SJCRH30 (cell line): ENCODE data around the gene TP53BP2. TPM values are rescaled to one million over a fixed set of nuclear protein-coding genes. Genes with fewer than 3 reads are reported as not detected.

ENCODE experiments used
- DNase-seq, 2 experiments: peaks; one replicate each; pipeline ENCODE4 v3.0.0-alpha.2; 2015 to 2020
- H3K27ac ChIP-seq: fragments of 250-450 bp; sonication (Bioruptor Pico); 2 replicates; pipeline ENCODE4 v1.5.1; 2020; ENCODE audit warnings: mild to moderate bottlenecking, moderate library complexity
- H3K27me3 ChIP-seq: fragments of 250-450 bp; sonication (Bioruptor Pico); 2 replicates; pipeline ENCODE4 v1.5.1; 2020; ENCODE audit warnings: mild to moderate bottlenecking, moderate library complexity
- H3K36me3 ChIP-seq: fragments of 250-450 bp; sonication (Bioruptor Pico); 2 replicates; pipeline ENCODE4 v1.5.1; 2020; ENCODE audit warnings: mild to moderate bottlenecking, moderate library complexity
- H3K4me1 ChIP-seq: fragments of 250-450 bp; sonication (Bioruptor Pico); 2 replicates; pipeline ENCODE4 v1.5.1; 2020; ENCODE audit warnings: mild to moderate bottlenecking, moderate library complexity
- H3K4me3 ChIP-seq: fragments of 250-450 bp; sonication (Bioruptor Pico); 2 replicates; pipeline ENCODE4 v1.5.1; 2020; ENCODE audit warnings: mild to moderate bottlenecking, moderate library complexity
- H3K9me3 ChIP-seq: fragments of 250-450 bp; sonication (Bioruptor Pico); replicated peaks from 2 replicates; pipeline ENCODE4 v1.5.1; 2020; ENCODE audit warnings: mild to moderate bottlenecking, moderate library complexity
- total RNA-seq: library from RNA; depleted of rRNA; stranded (reverse); fragments of >200 nt; shearing (Covaris generic); gene quantifications from 2 replicates; pipeline ENCODE4 v1.2.3, GENCODE V29; 2014

TP53BP2 gene
- total RNA-seq, 1 experiment from 2014 or later, result 54.4 TPM

- peaks cover 10% of the 10 kb centered on the region for H3K4me1 ChIP-seq
- H3K36me3 ChIP-seq, result peaks cover 70% of the 10 kb centered on the region
- no peaks in the 10 kb centered on the region for H3K27me3 ChIP-seq
- no peaks in the 10 kb centered on the region for H3K9me3 ChIP-seq
- no peak overlapping the region for H3K27ac ChIP-seq
- DNase-seq, result no peak
- no peak overlapping the region for H3K4me3 ChIP-seq
Observed at GRCh38 chr1:223759273-223759672, 86.5 kb downstream of the TP53BP2 start.

GRCh38 chr1:223758734-223759133 lies 87.0 kb downstream of the TP53BP2 start:
- H3K4me3 ChIP-seq, result no peak overlapping the region
- H3K36me3 ChIP-seq, result peaks cover 70% of the 10 kb centered on the region
- H3K27me3 ChIP-seq, result no peaks in the 10 kb centered on the region
- peaks cover 5% of the 10 kb centered on the region; the same call in 1 of the 2 replicates for H3K4me1 ChIP-seq
- no peak for DNase-seq
- H3K9me3 ChIP-seq, result no peaks in the 10 kb centered on the region
- no peak overlapping the region for H3K27ac ChIP-seq

GRCh38 chr1:223756806-223757700 lies 88.7 kb downstream of the TP53BP2 start:
- Histone ChIP-seq H3K27me3 (no peaks in the 10 kb centered on the region), H3K27ac (no peak overlapping the region), H3K9me3 (no peaks in the 10 kb centered on the region), H3K4me3 (no peak overlapping the region), H3K36me3 (peaks cover 70% of the 10 kb centered on the region), H3K4me1 (no peaks in the 10 kb centered on the region; the same call in 1 of the 2 replicates)
- DNase-seq, result no peak

GRCh38 chr1:223755992-223756775 lies 89.6 kb downstream of the TP53BP2 start:
- no peaks in the 10 kb centered on the region for H3K27me3 ChIP-seq
- peaks cover 74% of the 10 kb centered on the region for H3K36me3 ChIP-seq
- no peaks in the 10 kb centered on the region; the same call in 1 of the 2 replicates for H3K4me1 ChIP-seq
- H3K4me3 ChIP-seq, result no peak overlapping the region
- H3K9me3 ChIP-seq, result no peaks in the 10 kb centered on the region
- H3K27ac ChIP-seq, result no peak overlapping the region
- no peak for DNase-seq

- Histone ChIP-seq H3K4me3 (no peak overlapping the region), H3K9me3 (no peaks in the 10 kb centered on the region), H3K27ac (no peak overlapping the region), H3K4me1 (no peaks in the 10 kb centered on the region), H3K36me3 (peaks cover 77% of the 10 kb centered on the region), H3K27me3 (no peaks in the 10 kb centered on the region)
- DNase-seq, result no peak
Observed at GRCh38 chr1:223755432-223755792, 90.3 kb downstream of the TP53BP2 start.

GRCh38 chr1:223754681-223755431 lies 90.9 kb downstream of the TP53BP2 start:
- no peaks in the 10 kb centered on the region for H3K27me3 ChIP-seq
- H3K27ac ChIP-seq, result no peak overlapping the region
- H3K4me3 ChIP-seq, result no peak overlapping the region
- H3K4me1 ChIP-seq, result no peaks in the 10 kb centered on the region
- no peaks in the 10 kb centered on the region for H3K9me3 ChIP-seq
- DNase-seq, result no peak
- H3K36me3 ChIP-seq, result peaks cover 81% of the 10 kb centered on the region

GRCh38 chr1:223752721-223753515 lies 92.8 kb downstream of the TP53BP2 start:
- H3K36me3 ChIP-seq, result peaks cover 84% of the 10 kb centered on the region
- no peaks in the 10 kb centered on the region for H3K4me1 ChIP-seq
- H3K9me3 ChIP-seq, result no peaks in the 10 kb centered on the region
- H3K4me3 ChIP-seq, result no peak overlapping the region
- H3K27ac ChIP-seq, result no peak overlapping the region
- H3K27me3 ChIP-seq, result no peaks in the 10 kb centered on the region
- no peak for DNase-seq

GRCh38 chr1:223751696-223752095 lies 94.1 kb downstream of the TP53BP2 start:
- no peaks in the 10 kb centered on the region for H3K4me1 ChIP-seq
- no peak for DNase-seq
- no peak overlapping the region for H3K27ac ChIP-seq
- H3K27me3 ChIP-seq, result no peaks in the 10 kb centered on the region
- peaks cover 89% of the 10 kb centered on the region for H3K36me3 ChIP-seq
- H3K4me3 ChIP-seq, result no peak overlapping the region
- no peaks in the 10 kb centered on the region for H3K9me3 ChIP-seq

GRCh38 chr1:223750730-223751570 lies 94.8 kb downstream of the TP53BP2 start:
- Histone ChIP-seq H3K9me3 (no peaks in the 10 kb centered on the region), H3K4me3 (no peak overlapping the region), H3K27ac (no peak overlapping the region), H3K36me3 (peaks cover 90% of the 10 kb centered on the region), H3K4me1 (no peaks in the 10 kb centered on the region), H3K27me3 (no peaks in the 10 kb centered on the region)
- no peak for DNase-seq

GRCh38 chr1:223748773-223749733 lies 96.7 kb downstream of the TP53BP2 start:
- Histone ChIP-seq H3K4me1 (no peaks in the 10 kb centered on the region), H3K4me3 (no peak overlapping the region), H3K27ac (no peak overlapping the region), H3K9me3 (no peaks in the 10 kb centered on the region), H3K27me3 (no peaks in the 10 kb centered on the region), H3K36me3 (peaks cover 90% of the 10 kb centered on the region)
- DNase-seq, result peak in 1 of 2 experiments; percentile 40

GRCh38 chr1:223748405-223748772 lies 97.4 kb downstream of the TP53BP2 start:
- DNase-seq, result no peak
- no peak overlapping the region for H3K27ac ChIP-seq
- peaks cover 90% of the 10 kb centered on the region for H3K36me3 ChIP-seq
- H3K4me3 ChIP-seq, result no peak overlapping the region
- H3K27me3 ChIP-seq, result no peaks in the 10 kb centered on the region
- H3K9me3 ChIP-seq, result no peaks in the 10 kb centered on the region
- no peaks in the 10 kb centered on the region for H3K4me1 ChIP-seq

- peaks cover 89% of the 10 kb centered on the region for H3K36me3 ChIP-seq
- no peak for DNase-seq
- H3K27ac ChIP-seq, result no peak overlapping the region
Observed at GRCh38 chr1:223747838-223748335, 97.9 kb downstream of the TP53BP2 start.

More at GRCh38 chr1:223747838-223748335, 97.9 kb downstream of the TP53BP2 start:
- no peaks in the 10 kb centered on the region for H3K27me3 ChIP-seq
- no peaks in the 10 kb centered on the region for H3K9me3 ChIP-seq
- H3K4me1 ChIP-seq, result no peaks in the 10 kb centered on the region
- H3K4me3 ChIP-seq, result no peak overlapping the region
